GM19468 (cell line): Measurements from ENCODE around the gene ZNF273.
"Not testable (repeated sequence)": the region's sequence is repeated elsewhere in the genome, so short reads cannot be mapped to it uniquely, and the experiment has no call there.

ENCODE experiments used
- ATAC-seq: cut with Tn5 transposase; IDR thresholded peaks from one replicate; pipeline ENCODE4 v1.9.1; 2021; ENCODE audit warnings: mild to moderate bottlenecking, moderate library complexity, moderate number of reproducible peaks; ENCODE audit not compliant: unreplicated experiment; ENCODE audit errors: extremely low read depth

ZNF273 gene

DNA sequence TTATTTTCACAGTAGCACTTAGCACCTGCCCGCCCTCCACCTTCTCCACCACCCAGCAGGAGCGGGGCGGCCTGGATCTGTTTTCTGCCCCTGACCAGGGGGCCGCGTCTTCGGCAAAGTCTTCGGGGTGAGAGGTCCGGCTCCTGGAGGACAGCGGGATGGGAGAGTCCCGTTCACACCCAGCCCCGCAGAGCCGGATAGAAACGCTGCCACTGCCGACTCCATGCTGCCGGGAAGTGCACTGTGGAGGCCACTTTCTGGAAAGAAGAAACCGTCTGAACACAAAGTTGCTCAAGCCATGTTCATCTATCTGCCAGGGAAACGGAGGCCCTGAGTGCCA lies 14.5 kb upstream of the ZNF273 start:
- ATAC-seq, result no peak

DNA sequence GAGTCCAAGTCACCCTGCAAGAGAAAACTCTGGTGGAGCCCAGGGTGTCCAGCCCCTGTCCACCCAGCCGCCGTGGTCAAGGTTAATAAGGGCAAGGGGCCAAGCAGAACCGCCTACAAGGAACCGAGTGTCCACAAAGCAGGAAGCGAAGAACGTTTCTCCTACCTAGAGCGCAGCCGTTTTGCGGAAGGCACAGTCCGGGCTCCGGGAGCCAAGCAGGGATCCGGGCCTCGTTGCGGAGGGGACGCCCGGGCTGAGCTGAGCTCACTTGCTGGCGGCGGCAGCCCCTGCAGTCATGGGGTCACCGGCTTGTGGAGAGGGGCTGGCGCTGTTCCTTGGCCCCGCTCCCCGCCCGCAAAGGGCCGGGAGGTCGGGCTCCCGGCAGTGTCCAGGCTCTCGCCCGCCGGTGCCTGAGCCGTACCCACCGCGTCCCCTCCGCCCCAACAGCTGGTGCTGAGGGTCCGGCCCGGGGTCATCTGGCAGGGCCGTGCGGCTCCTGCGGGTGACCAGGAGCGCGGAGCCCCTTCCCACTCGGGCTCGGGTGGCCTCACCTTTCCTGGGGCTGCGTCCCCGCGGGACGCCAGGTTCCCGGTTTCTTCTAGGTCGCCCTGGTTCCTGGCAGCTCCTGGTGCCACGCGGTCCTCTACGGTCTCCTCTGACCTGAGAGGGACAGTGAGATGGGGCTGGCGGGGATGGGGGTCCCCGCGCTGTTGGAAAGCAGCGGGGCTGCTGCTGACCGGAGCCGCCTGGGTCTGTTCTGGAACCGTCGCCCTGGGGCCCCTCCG lies 14.0 kb upstream of the ZNF273 start:
- no peak for ATAC-seq

DNA sequence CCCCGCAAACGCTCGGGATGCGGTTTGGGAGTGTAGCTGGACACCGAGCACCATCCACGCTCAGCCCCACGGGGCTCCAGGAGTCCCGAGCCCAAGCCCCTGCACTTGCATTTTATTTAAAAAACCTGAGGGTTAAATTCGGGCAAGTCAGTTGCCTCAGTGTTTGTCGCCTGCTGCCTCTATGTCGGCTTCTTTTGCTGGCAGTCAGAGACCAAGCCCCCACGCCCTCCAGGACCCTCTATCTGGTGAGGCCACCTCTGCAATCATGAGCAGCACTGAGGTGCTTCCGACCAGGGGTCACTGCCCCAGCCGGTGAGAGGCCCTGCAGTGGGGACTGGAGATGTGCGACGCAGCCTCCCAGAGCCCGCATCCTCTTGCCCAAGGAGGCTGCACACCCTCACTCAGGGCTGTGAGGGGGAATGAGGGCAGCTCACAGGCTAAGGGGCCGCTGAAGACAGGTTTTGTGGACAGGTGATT lies 13.3 kb upstream of the ZNF273 start:
- ATAC-seq, result no peak

DNA sequence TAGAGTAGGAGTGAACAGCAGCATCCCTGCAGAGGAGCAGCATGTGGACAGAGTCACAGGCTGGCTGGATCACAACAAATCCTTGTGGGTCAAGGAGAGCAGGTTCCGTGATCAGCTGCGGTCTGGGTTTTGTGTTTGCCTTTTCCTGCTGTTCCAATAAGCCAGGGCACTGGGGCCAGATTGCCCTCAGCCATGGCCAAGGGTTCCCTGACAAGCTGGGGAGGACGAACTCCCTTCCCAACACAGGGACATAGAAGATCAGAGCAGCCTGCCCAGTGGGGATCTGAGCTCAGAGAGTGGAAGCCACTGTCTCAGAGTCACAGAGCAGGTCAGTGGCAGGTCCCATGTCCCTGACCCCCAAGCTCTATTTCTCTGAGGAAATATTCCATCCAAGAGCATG lies 12.8 kb upstream of the ZNF273 start:
- ATAC-seq, result not testable (repeated sequence)

DNA sequence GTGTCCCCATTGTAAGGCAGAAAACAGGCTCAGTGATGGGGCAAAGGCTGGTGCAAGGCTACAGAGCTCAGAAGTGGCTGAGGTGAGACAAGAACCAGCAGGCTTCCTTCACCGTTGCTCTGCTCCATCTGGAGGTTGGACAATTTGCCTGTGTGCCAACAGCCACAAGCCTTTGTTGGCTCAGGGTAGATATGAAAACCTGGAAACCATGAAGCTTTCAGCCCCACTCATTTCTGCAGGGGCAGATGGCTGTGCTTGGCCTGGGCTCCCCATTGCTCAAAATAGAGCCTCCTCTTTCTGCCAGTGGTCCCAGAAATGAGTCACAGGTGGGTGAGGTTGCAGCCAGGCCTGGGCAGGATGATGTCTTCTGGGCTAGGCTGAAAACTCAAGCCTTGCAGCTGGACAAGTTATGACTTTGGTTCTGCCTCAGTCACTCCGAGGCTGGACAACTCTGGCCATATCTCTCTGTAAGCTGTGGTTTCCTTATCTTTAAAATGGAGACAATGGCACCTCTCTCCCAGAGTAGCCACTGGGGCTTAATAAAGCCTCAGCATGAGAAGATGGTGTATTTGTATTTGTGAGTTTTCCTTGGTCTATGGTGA lies 12.2 kb upstream of the ZNF273 start:
- no peak for ATAC-seq

DNA sequence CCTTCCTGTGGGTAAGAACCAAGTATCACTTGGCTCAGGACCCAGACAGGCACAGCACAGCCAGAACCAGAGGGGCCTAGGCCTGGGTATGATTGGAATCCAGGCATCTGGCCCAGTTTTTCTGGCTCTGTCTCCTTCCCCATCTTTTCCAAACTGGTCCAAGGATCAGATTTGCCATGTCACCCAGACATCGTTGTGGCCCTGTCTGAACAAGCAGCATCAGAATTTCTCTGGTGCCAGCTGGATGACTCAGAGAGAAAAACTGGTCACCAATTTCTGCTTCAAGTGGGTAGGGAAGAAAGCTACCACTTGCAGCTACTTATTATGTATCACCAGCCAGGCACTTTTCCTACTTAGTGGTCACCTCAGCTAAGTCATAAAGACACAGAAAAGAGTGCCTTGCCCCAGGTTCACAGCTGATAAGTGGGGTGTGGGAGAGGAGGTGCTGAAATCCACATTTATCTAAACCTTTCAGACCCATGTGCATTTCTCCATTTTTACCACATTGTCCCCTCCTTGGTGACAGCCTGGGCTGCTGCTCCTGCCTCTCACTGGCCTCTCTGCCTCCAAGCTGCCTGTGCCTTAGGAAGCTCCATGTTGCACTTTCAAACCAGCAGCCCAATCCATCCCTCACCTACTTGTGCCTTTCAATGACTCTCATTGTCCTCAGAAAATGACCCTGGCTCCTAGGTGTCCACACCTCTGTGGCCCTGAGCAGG lies 11.6 kb upstream of the ZNF273 start:
- ATAC-seq, result not testable (repeated sequence)

DNA sequence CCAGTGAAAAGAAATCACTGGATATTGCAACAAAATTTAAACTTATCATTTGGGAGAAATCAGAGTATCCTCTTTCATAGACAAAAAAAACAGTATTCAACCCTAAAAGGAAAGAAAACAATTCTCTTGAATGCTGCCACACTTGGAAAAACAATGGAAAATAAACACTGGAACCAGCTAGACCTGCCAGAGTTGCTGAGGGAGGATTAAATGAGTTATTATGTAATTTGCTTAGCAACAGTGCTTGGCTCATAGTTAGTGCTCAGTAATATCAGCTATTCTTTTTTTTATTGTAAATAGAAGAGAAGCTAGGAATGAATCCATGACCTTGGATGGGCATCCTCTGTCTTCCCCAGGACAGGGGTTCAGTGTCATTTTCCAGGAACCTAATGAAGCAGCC lies 11.0 kb upstream of the ZNF273 start:
- no peak for ATAC-seq

DNA sequence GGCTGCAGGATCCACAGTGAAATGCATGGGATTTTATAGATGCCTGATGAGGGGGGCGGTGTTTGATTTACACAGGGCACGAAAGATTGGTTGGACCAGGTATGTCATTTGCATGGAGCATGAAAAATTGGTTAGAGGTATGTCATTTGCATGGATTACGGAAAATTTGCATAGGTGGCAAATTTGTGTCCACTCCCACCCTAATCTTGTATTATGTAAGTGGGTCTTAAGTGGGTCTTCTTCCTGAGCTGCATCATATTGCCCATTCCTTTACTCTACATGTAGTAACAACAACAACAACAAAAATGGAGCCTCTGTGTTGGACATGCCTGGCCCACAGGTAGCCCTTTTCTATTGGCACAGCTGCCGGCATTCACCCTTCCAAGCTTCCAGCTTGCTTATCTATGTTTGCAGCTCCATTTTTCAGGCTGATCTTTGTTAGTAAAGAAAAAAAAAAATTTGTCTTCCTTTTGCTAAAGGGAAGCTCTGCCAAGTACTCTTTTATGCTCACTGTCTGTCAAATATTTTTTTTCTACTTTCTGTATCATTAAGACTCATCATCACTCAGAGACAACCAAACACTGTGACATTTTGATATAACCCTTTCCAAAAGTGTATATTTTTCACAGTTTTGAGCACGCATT lies 10.3 kb upstream of the ZNF273 start:
- no peak for ATAC-seq

DNA sequence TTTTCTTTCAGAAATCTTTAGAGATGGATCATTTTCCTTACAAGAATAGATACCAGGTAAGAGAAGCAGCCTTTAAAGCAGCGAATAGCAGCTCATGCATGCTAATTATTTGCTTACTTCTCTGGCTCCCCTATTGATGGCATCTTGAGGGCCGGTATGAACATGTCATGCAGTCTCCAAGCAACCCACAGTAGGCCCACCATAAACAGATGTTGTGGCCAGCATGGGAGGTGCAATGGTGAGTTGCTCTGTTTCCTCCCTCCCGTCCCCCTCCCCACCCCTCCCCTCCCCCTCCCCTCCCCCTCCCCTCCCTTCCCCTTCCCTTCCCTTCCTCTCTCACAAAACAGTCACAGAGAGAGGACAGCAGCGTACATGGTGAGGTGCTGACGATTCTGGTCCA lies 9.7 kb upstream of the ZNF273 start:
- ATAC-seq, result no peak

DNA sequence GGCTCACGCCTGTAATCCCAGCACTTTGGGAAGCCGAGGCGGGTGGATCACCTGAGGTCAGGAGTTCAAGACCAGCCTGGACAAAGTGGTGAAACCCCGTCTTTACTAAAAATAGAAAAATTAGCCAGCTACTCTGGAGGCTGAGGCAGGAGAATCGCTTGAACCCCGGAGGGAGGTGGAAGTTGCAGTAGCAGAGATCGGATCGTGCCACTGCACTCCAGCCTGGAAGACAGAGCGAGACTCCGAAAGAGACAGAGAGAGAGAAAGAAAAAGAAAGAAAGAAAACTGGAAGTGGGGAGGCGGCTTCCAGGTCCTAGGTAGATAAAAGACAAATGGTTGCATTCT lies 640 bp upstream of the ZNF273 start:
- not testable (repeated sequence) for ATAC-seq

DNA sequence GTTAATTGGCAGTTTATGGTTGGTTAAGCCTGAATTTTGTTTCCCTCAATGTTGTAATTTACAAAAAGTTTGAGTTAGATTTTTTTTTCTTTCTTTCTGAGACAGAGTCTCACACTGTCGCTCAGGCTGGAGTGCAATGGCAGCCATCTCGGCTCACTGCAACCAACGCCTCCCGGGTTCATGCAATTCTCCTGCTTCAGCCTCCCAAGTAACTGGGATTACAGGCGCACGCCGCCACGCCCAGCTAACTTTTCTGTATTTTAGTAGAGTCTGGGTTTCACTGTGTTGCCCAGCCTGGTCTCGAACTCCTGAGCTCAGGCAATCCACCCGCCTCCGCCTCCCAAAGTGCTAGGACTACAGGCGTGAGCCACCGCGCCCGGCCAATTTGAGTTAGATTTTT lies 935 bp downstream of the ZNF273 start:
- no peak for ATAC-seq

DNA sequence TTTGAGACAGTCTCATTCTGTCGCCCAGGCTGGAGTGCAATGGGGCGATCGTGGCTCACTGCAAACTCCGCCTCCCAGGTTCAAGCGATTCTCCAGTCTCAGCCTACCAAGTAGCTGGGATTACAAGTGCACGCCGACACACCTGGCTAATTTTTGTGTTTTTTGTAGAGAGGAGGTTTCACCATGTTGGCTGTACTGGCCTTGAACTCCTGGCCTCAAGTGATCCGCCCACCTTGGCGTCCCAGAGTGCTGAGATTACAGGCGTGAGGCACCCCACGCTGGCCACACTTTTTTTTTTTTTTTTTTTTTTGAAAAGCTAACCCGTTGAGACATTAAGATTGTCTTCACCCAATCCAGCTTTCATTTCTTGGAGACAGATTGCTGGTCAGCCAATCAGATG lies 2.1 kb downstream of the ZNF273 start:
- ATAC-seq, result no peak

DNA sequence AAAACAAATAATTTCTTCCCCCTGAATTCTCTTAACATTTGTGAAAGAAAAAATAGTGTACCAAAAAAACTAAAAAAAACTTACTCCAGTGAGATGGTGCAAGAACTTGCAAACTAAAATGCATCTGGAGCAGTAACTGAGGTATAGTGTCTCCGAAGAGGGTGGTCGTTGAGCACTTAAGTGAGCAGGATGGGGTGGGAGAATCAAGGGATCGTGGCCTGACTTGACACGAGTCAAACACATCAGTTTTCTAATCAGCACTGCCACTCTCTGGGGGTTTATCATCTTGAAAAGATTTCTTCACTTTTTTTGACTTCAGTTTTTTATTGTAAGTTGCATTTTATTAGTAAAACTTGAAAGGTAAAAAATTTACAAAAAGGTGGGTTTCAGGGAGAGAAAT lies 2.5 kb downstream of the ZNF273 start:
- ATAC-seq, result no peak

DNA sequence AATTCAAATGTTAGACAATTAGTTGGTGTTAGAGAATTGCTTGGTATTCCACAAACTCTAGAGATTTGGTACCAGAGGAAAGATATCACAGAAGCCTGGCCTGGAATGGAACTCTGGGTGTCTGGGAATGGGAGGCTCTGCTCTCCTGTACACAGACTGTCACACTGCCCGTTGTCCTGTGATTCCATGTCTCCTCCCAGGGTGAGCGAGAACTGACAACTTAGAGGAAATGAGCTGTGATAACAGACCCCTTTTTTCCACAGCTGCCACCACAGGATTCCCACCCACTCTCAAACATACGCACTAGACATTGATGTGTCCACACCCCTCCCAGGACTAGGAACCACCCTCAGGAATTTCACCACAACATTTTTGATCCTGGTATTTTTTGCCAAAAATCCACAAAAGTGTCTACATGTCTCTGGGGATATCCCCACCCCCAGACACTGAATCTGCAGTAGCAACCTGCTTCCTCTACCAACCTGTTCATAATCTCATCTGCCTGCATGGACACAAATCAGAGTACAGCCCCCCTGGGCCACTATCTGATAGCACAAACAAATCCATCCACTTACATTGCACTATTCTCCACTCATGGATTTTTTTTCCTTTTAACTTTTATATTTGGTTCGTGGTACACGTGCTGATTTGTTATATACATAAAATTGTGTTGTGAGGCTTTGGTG lies 4.7 kb downstream of the ZNF273 start:
- no peak for ATAC-seq

DNA sequence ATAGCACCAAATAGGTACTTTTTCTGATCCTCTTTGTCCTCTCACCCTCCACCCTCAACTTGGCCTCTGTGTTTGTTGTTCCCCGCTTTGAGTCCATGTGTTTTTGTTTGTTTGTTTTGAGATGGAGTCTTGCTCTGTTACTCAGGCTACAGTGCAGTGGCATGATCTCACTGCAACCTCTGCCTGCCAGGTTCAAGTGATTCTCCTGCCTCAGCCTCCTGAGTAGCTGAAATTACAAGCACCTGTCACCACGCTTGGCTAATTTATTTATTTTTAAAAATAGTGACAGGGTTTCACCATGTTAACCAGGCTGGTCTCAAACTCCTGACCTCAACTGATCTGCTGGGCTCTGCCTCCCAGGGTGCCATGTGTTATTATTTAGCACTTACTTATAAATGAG lies 5.3 kb downstream of the ZNF273 start:
- no peak for ATAC-seq

DNA sequence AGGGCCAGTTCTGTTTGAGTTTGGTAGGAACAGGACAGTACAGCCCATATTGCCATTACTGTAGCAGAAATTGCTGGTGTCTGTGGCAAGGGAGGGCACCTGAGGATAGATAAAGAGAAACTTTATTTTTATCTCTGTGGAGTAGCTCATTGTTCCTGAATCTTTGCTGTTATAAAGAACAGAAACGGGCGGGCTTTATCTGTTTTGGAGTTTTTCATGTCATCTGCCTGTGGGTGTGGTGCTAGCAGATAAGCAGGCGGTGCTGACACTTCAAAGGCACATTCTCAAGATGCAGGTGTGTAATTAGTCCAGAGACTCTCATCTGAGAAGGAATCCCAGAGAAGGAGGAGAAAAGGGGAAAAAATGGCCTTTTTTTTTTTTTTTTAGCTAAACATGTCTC lies 11.5 kb downstream of the ZNF273 start:
- ATAC-seq, result no peak

DNA sequence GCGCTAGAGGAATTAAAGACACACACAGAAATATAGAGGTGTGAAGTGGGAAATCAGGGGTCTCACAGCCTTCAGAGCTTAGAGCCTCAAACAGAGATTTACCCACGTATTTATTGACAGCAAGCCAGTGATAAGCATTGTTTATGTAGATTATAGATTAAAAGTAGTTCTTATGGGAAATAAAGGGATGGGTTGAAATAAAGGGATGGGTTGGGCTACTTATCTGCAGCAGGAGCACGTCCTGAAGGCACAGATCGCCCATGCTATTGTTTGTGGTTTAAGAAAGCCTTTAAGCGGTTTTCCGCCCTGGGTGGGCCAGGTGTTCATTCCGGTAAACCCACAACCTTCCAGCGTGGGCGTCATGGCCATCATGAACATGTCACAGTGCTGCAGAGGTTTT lies 12.2 kb downstream of the ZNF273 start:
- ATAC-seq, result not testable (repeated sequence)

DNA sequence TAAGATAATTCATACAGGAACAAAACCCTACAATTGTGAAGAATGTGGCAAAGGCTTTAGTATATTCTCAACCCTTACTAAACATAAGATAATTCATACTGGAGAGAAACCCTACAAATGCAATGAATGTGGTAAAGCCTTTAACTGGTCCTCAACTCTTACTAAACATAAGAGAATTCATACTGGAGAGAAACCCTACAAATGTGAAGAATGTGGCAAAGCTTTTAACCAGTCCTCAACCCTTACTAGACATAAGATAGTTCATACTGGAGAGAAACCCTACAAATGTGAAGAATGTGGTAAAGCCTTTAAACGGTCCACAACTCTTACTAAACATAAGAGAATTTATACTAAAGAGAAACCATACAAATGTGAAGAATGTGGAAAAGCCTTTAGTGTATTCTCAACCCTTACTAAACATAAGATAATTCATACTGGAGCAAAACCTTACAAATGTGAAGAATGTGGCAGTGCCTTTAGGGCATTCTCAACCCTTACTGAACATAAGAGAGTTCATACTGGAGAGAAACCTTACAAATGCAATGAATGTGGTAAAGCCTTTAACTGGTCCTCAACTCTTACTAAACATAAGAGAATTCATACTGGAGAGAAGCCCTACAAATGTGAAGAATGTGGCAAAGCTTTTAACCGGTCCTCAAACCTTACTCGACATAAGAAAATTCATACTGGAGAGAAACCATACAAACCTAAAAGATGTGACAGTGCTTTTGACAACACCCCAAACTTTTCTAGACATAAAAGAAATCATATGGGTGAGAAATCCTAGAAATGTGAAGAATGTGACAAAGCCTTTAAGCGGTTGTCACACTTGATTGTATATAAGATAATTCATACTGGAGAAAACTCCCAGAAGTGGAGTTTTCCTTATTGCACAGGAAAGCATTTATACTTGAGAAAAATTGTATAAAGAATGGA lies 25.4 kb downstream of the ZNF273 start:
- ATAC-seq, result not testable (repeated sequence)

DNA sequence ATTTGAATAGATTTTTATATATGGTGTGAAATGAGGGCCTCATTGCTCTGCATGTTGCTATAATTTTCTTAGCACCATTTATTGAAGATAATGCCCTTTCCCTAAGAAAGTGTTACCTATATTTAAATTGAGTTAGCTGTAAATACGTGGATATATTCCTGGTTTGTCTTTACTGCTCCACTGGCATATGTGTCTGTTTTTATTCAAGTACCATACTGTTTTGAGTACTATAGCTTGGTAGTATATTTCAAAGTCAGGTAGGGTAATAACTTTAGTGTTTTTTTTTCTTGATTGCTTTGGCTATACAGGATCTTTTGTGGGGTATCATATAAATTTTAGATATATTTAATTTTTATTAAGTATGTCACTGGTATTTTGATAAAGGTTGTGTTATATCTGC lies 31.4 kb downstream of the ZNF273 start:
- ATAC-seq, result no peak
